ENCODE measurements around the gene PKNOX2. TPM values are rescaled to one million over a fixed set of nuclear protein-coding genes. Genes with fewer than 3 reads are reported as not detected.

Gene PKNOX2
- total RNA-seq, 1 donor from 2014 or later = 21.5 TPM

- H3K9me3 Mint-ChIP-seq = no peaks in the 10 kb centered on the region
- H3K4me1 Mint-ChIP-seq = peaks cover 42% of the 10 kb centered on the region
- no peak overlapping the region for H3K27ac Mint-ChIP-seq (ENCODE audit: unreplicated experiment)
- DNase-seq (ENCODE audit: low read depth, low spot score) = no peak
- H3K36me3 Mint-ChIP-seq (ENCODE audit: low read depth) = peaks cover 2% of the 10 kb centered on the region
- H3K4me3 Mint-ChIP-seq = peak overlapping the region; percentile 5
- no peak for TF ChIP-seq CTCF (conservative IDR thresholded peaks at IDR 0.05)
- H3K27me3 Mint-ChIP-seq (ENCODE audit: low read depth) = no peaks in the 10 kb centered on the region
Measured at GRCh38 chr11:125211948-125212340, 47.4 kb downstream of the PKNOX2 start.

GRCh38 chr11:125214601-125215565 is 50.3 kb downstream of the PKNOX2 start:
- Mint-ChIP-seq H3K27me3 (ENCODE audit: low read depth) (peaks cover 2% of the 10 kb centered on the region), H3K4me3 (peak overlapping the region; percentile 64), H3K36me3 (ENCODE audit: low read depth) (peaks cover 2% of the 10 kb centered on the region), H3K9me3 (no peaks in the 10 kb centered on the region), H3K4me1 (peaks cover 65% of the 10 kb centered on the region), H3K27ac (ENCODE audit: unreplicated experiment) (peak overlapping the region; percentile 97)
- TF ChIP-seq CTCF (conservative IDR thresholded peaks at IDR 0.05) = no peak
- peak; percentile 55 for DNase-seq (ENCODE audit: low read depth, low spot score)

- Mint-ChIP-seq H3K36me3 (ENCODE audit: low read depth) (peaks cover 2% of the 10 kb centered on the region), H3K4me3 (peak overlapping the region; percentile 4), H3K27ac (ENCODE audit: unreplicated experiment) (no peak overlapping the region), H3K4me1 (peaks cover 74% of the 10 kb centered on the region), H3K27me3 (ENCODE audit: low read depth) (peaks cover 2% of the 10 kb centered on the region), H3K9me3 (no peaks in the 10 kb centered on the region)
- no peak for TF ChIP-seq CTCF (conservative IDR thresholded peaks at IDR 0.05)
- no peak for DNase-seq (ENCODE audit: low read depth, low spot score)
Measured at GRCh38 chr11:125215976-125216375, 51.4 kb downstream of the PKNOX2 start.

- peak overlapping the region; percentile 2 for H3K4me3 Mint-ChIP-seq
- TF ChIP-seq CTCF (conservative IDR thresholded peaks at IDR 0.05) = no peak
- no peaks in the 10 kb centered on the region for H3K36me3 Mint-ChIP-seq (ENCODE audit: low read depth)
- DNase-seq (ENCODE audit: low read depth, low spot score) = no peak
- peaks cover 88% of the 10 kb centered on the region for H3K4me1 Mint-ChIP-seq
- H3K27ac Mint-ChIP-seq (ENCODE audit: unreplicated experiment) = no peak overlapping the region
- no peaks in the 10 kb centered on the region for H3K9me3 Mint-ChIP-seq
- H3K27me3 Mint-ChIP-seq (ENCODE audit: low read depth) = peaks cover 2% of the 10 kb centered on the region
Measured at GRCh38 chr11:125218336-125218735, 53.8 kb downstream of the PKNOX2 start.

GRCh38 chr11:125221461-125221860 is 56.9 kb downstream of the PKNOX2 start:
- peaks cover 88% of the 10 kb centered on the region for H3K4me1 Mint-ChIP-seq
- no peak for TF ChIP-seq CTCF (conservative IDR thresholded peaks at IDR 0.05)
- H3K36me3 Mint-ChIP-seq (ENCODE audit: low read depth) = no peaks in the 10 kb centered on the region
- H3K27ac Mint-ChIP-seq (ENCODE audit: unreplicated experiment) = no peak overlapping the region
- H3K27me3 Mint-ChIP-seq (ENCODE audit: low read depth) = peaks cover 24% of the 10 kb centered on the region
- H3K9me3 Mint-ChIP-seq = no peaks in the 10 kb centered on the region
- H3K4me3 Mint-ChIP-seq = no peak overlapping the region
- no peak for DNase-seq (ENCODE audit: low read depth, low spot score)
